IMR-90 (cell line): Measurements from ENCODE around the gene FOXP1. TPM values are rescaled to one million over a fixed set of nuclear protein-coding genes. Genes with fewer than 3 reads are reported as not detected.

Experiments used
- ATAC-seq: fragments of 200-7000 bp; cut with Tn5 transposase; 2 replicates; pipeline ENCODE4 v1.9.1; 2020; ENCODE audit warnings: low read depth, mild to moderate bottlenecking, moderate library complexity
- BruUV-seq: library from RNA; stranded (reverse); fragments of 400-500 nt; replicated peaks from 2 replicates; lab custom pipeline; 2021; lab: Mats Ljungman, UMichigan
- CTCF ChIA-PET: fragments of 300-600 bp; formaldehyde crosslinking; extraction: SDS; loops from one replicate; lab custom pipeline; 2021; ENCODE audit warnings: antibody characterized with exemption; lab: Yijun Ruan, JAX
- POLR2A ChIA-PET: fragments of 300-600 bp; sonication (Branson Sonifier 250); formaldehyde crosslinking; loops from one replicate; lab custom pipeline; 2022; ENCODE audit warnings: antibody characterized with exemption; ENCODE audit not compliant: unreplicated experiment; lab: Charles Lee
- DNase-seq: peaks from one replicate; pipeline ENCODE4 v3.0.0; 2013
- H2AFZ ChIP-seq: replicated peaks from 2 replicates; pipeline ENCODE3; 2013; ENCODE audit warnings: low read length, mild to moderate bottlenecking; ENCODE audit not compliant: poor library complexity
- H2AK5ac ChIP-seq: 2 replicates; pipeline ENCODE4 v1.6.1; 2013; ENCODE audit warnings: low read depth, low read length, inconsistent platforms
- H2AK9ac ChIP-seq: replicated peaks from 2 replicates; pipeline ENCODE3; 2013; ENCODE audit warnings: mild to moderate bottlenecking, low read depth, low read length, moderate library complexity; ENCODE audit not compliant: poor library complexity
- H2BK120ac ChIP-seq: 2 replicates; pipeline ENCODE4 v1.6.1; 2013; ENCODE audit warnings: low read depth, low read length, inconsistent platforms
- H2BK15ac ChIP-seq: 3 replicates; pipeline ENCODE4 v1.6.1; 2013; ENCODE audit warnings: low read depth, low read length, inconsistent platforms
- H2BK20ac ChIP-seq: 2 replicates; pipeline ENCODE4 v1.6.1; 2013; ENCODE audit warnings: low read depth, mild to moderate bottlenecking, inconsistent platforms, low read length, moderate library complexity
- H2BK5ac ChIP-seq: 2 replicates; pipeline ENCODE4 v1.6.1; 2013; ENCODE audit warnings: mild to moderate bottlenecking, low read depth, low read length, inconsistent platforms; ENCODE audit not compliant: poor library complexity, severe bottlenecking
- H3K14ac ChIP-seq: replicated peaks from 2 replicates; pipeline ENCODE4 v1.6.1; 2013; ENCODE audit warnings: low read depth, low read length, inconsistent platforms
- H3K18ac ChIP-seq: 2 replicates; pipeline ENCODE4 v1.6.1; 2013; ENCODE audit warnings: low read depth, low read length, control low read depth
- H3K23ac ChIP-seq: 2 replicates; pipeline ENCODE4 v1.6.1; 2013; ENCODE audit warnings: low read depth, low read length, inconsistent platforms
- H3K27ac ChIP-seq: 2 replicates; pipeline ENCODE4 v1.5.1; 2013; ENCODE audit warnings: mild to moderate bottlenecking, control low read depth, low read length; ENCODE audit not compliant: insufficient read depth
- H3K27me3 ChIP-seq: 2 replicates; pipeline ENCODE4 v1.6.1; 2013; ENCODE audit warnings: low read length; ENCODE audit not compliant: control insufficient read depth, insufficient read depth
- H3K36me3 ChIP-seq: 2 replicates; pipeline ENCODE4 v1.6.1; 2013; ENCODE audit warnings: low read length, mixed read lengths; ENCODE audit not compliant: control insufficient read depth, insufficient read depth
- H3K4ac ChIP-seq: 2 replicates; pipeline ENCODE4 v1.6.1; 2013; ENCODE audit warnings: low read depth, low read length, inconsistent platforms
- H3K4me1 ChIP-seq: 2 replicates; pipeline ENCODE4 v1.6.1; 2013; ENCODE audit warnings: low read length, mixed read lengths; ENCODE audit not compliant: control insufficient read depth, insufficient read depth
- H3K4me2 ChIP-seq: 2 replicates; pipeline ENCODE4 v1.6.1; 2013; ENCODE audit warnings: low read depth, mild to moderate bottlenecking, control low read depth, low read length, moderate library complexity
- H3K4me3 ChIP-seq: 2 replicates; pipeline ENCODE4 v1.5.1; 2013; ENCODE audit warnings: low read depth, mild to moderate bottlenecking, control low read depth, low read length, moderate library complexity; ENCODE audit not compliant: insufficient read depth
- H3K56ac ChIP-seq: 2 replicates; pipeline ENCODE4 v1.6.1; 2013; ENCODE audit warnings: low read length, inconsistent platforms; ENCODE audit not compliant: insufficient read depth; ENCODE audit errors: extremely low read depth
- H3K79me1 ChIP-seq, 2 experiments: 2 replicates each; pipeline ENCODE4 v1.6.1; 2013; ENCODE audit warnings: low read length in 2 of 2, inconsistent platforms in 1 of 2, low read depth in 1 of 2
- H3K9ac ChIP-seq: 2 replicates; pipeline ENCODE4 v1.6.1; 2013; ENCODE audit warnings: low read depth, low read length, control low read depth
- H3K9me1 ChIP-seq: 2 replicates; pipeline ENCODE4 v1.6.1; 2013; ENCODE audit warnings: low read length, inconsistent platforms; ENCODE audit not compliant: insufficient read depth
- H3K9me3 ChIP-seq: 2 replicates; pipeline ENCODE4 v1.6.1; 2013; ENCODE audit warnings: low read length; ENCODE audit not compliant: control insufficient read depth, insufficient read depth
- H4K20me1 ChIP-seq: 2 replicates; pipeline ENCODE4 v1.6.1; 2013; ENCODE audit warnings: low read length, inconsistent platforms; ENCODE audit not compliant: insufficient read depth
- H4K5ac ChIP-seq: 2 replicates; pipeline ENCODE4 v1.6.1; 2013; ENCODE audit warnings: mild to moderate bottlenecking, low read depth, low read length, control low read depth
- H4K8ac ChIP-seq, 2 experiments: 2 replicates each; pipeline ENCODE4 v1.6.1; 2013; ENCODE audit warnings: low read depth in 2 of 2, low read length in 2 of 2, control low read depth in 1 of 2, inconsistent platforms in 1 of 2
- H4K91ac ChIP-seq: 2 replicates; pipeline ENCODE4 v1.6.1; 2013; ENCODE audit warnings: low read depth, low read length, inconsistent platforms; ENCODE audit not compliant: insufficient read depth
- CEBPB ChIP-seq: IDR thresholded peaks from 2 replicates; pipeline ENCODE4 v1.6.1; 2012; ENCODE audit warnings: low read depth, low read length, improper control_type of control experiment
- ELK1 ChIP-seq: fragments of 150-350 bp; IDR thresholded peaks from 2 replicates; pipeline ENCODE4 v1.6.1; 2016; ENCODE audit warnings: low read depth, mild to moderate bottlenecking, low read length, moderate library complexity, borderline replicate concordance
- POLR2A ChIP-seq: IDR thresholded peaks from 2 replicates; pipeline ENCODE4 v1.6.1; 2012; ENCODE audit warnings: mild to moderate bottlenecking, low read depth, low read length
- RCOR1 ChIP-seq: IDR thresholded peaks from 2 replicates; pipeline ENCODE4 v1.6.1; 2012; ENCODE audit warnings: mild to moderate bottlenecking, low read length, improper control_type of control experiment; ENCODE audit not compliant: insufficient replicate concordance
- SMC3 ChIP-seq: fragments of 150-350 bp; IDR thresholded peaks from 2 replicates; pipeline ENCODE4 v1.6.1; 2016; ENCODE audit warnings: low read depth, mild to moderate bottlenecking, antibody characterized with exemption, low read length, moderate library complexity
- WGBS, 2 experiments: methylation state at CpG; one replicate each; pipeline versions ENCODE4 v1.1.5 to v1.1.7; 2013; ENCODE audit warnings: missing lambda C conversion rate in 2 of 2; ENCODE audit not compliant: insufficient read length in 1 of 2; ENCODE audit errors: extremely low coverage in 2 of 2; 5-methylcytosine and 5-hydroxymethylcytosine counted together
- dilution Hi-C: fragments of 300-500 bp; cut with HindIII; formaldehyde crosslinking; loops from one replicate; pipeline ENCODE4 v1.14.3; 2018; ENCODE audit warnings: low sequenced_read_pairs; ENCODE audit not compliant: unreplicated experiment
- in situ Hi-C: fragments of 300-500 bp; cut with MboI; formaldehyde crosslinking; loops from 3 replicates; pipeline ENCODE4 v1.14.3; 2019; ENCODE audit warnings: low sequenced_read_pairs, inconsistent platforms, mixed read lengths
- intact Hi-C: fragments of 100-400 bp; cut with micrococcal nuclease; formaldehyde crosslinking; loops from 2 replicates; pipeline ENCODE4 v1.10.0; 2022
- polyA plus RNA-seq, 3 experiments: library from polyadenylated mRNA; depleted of rRNA; stranded (reverse); fragments of >200 nt; gene quantifications; 2 replicates each; pipeline ENCODE4 v1.2.3, GENCODE V29; 2012; ENCODE audit warnings: low replicate concordance in 1 of 3
- total RNA-seq: library from RNA; depleted of rRNA; stranded (reverse); fragments of >200 nt; gene quantifications from 2 replicates; pipeline ENCODE4 v1.2.3, GENCODE V29; 2012
- TF ChIP-seq, protein P1 (sequence below): fragments of 150-350 bp; IDR thresholded peaks from 2 replicates; pipeline ENCODE4 v1.6.1; 2017; ENCODE audit warnings: mild to moderate bottlenecking, antibody characterized with exemption, low read length, low read depth

Gene FOXP1
- total and polyA plus RNA-seq, 2 of the 4 experiments (the other 2 are of a cell fraction), result 37.0 to 132 TPM

DNA sequence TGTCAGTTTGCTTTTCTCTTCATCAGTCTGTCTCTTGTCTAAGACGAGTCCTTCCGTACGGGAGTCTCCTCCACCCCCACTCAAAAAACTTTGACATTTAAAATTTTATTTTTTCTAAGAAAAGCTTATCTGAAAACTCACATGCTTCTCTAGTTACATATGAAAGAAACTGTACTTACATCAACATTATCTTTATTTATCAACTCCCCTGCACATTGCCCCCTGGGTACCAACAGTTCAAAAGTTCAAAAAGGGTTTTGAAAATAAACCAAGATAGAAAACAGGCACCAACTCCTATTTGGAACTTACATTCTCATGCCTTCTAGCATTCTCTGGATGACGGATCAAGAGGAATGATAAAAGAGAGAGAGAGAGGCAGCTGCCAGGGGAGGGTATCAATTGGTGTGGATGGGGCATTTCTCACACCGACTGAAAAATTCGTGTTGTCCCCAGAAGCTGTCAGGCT lies 182.5 kb downstream of the FOXP1 start:
- no peak overlapping the region for H3K9ac ChIP-seq
- BruUV-seq, result no TSS peak
- H2BK5ac ChIP-seq, result no peak overlapping the region
- TF ChIP-seq RCOR1, result no peak
- TF ChIP-seq SMC3, result no peak
- TF ChIP-seq CEBPB, result no peak
- TF ChIP-seq, protein P1, sequence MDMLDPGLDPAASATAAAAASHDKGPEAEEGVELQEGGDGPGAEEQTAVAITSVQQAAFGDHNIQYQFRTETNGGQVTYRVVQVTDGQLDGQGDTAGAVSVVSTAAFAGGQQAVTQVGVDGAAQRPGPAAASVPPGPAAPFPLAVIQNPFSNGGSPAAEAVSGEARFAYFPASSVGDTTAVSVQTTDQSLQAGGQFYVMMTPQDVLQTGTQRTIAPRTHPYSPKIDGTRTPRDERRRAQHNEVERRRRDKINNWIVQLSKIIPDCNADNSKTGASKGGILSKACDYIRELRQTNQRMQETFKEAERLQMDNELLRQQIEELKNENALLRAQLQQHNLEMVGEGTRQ, result no peak
- TF ChIP-seq ELK1, result no peak
- TF ChIP-seq POLR2A, result no peak
- H3K14ac ChIP-seq, result no peak overlapping the region
- POLR2A ChIA-PET, result no interaction called here
- DNase-seq (no peak), ATAC-seq (no peak)
- in situ Hi-C loops (no loop called here), dilution Hi-C loops (no loop called here), intact Hi-C loops (no loop called here)
- H3K56ac ChIP-seq, result no peak overlapping the region
- H3K9me3 ChIP-seq, result no peaks in the 10 kb centered on the region
- WGBS, 2 experiments, result no CpG with 5 or more reads among the region's 6 CpGs
- H4K5ac ChIP-seq, result no peak overlapping the region
- no peak overlapping the region for H2AK9ac ChIP-seq
- no peak overlapping the region for H3K4ac ChIP-seq
- H4K8ac ChIP-seq, result no peak overlapping the region
- no peak overlapping the region for H3K23ac ChIP-seq
- no peak overlapping the region for H2AFZ ChIP-seq
- no peaks in the 10 kb centered on the region for H3K36me3 ChIP-seq
- no peak overlapping the region for H4K91ac ChIP-seq
- H2BK15ac ChIP-seq, result no peak overlapping the region
- no peak overlapping the region for H2BK120ac ChIP-seq
- no peaks in the 10 kb centered on the region for H3K27me3 ChIP-seq
- no peak overlapping the region for H3K4me3 ChIP-seq
- H3K9me1 ChIP-seq, result peaks cover 6% of the 10 kb centered on the region
- no peak overlapping the region for H3K27ac ChIP-seq
- no peaks in the 10 kb centered on the region; the same call in 1 of the 2 replicates for H4K20me1 ChIP-seq
- H3K4me2 ChIP-seq, result no peak overlapping the region
- CTCF ChIA-PET, result interaction anchor here (0.7 kb wide), 1 partner anchor 389 kb away, joined by 3 read pairs; no protein-coding TSS in a partner anchor
- H3K79me1 ChIP-seq, result peaks cover 14 to 35% of the 10 kb centered on the region in 2 experiments
- peaks cover 5% of the 10 kb centered on the region for H3K4me1 ChIP-seq
- no peak overlapping the region for H2AK5ac ChIP-seq
- no peak overlapping the region for H3K18ac ChIP-seq
- no peak overlapping the region for H2BK20ac ChIP-seq
